Loucy (cell line): ENCODE measurements around the gene GORAB.

Experiments
- H2AFZ ChIP-seq: fragments of 200-600 bp; sonication (generic); 2 replicates; pipeline ENCODE4 v1.6.0; 2016; ENCODE audit warnings: antibody characterized with exemption, mild to moderate bottlenecking, low read length, moderate library complexity
- H3F3A ChIP-seq: fragments of 200-600 bp; 2 replicates; pipeline ENCODE4 v1.6.0; 2016; ENCODE audit warnings: antibody characterized with exemption, low read depth, mild to moderate bottlenecking
- H3K27me3 ChIP-seq: fragments of 200-600 bp; sonication (generic); 2 replicates; pipeline ENCODE4 v1.6.1; 2014; ENCODE audit warnings: low read length, mild to moderate bottlenecking; ENCODE audit not compliant: insufficient read depth, poor library complexity, severe bottlenecking
- H3K36me3 ChIP-seq: fragments of 200-600 bp; sonication (generic); 2 replicates; pipeline ENCODE4 v1.6.1; 2016; ENCODE audit warnings: low read length; ENCODE audit not compliant: insufficient read depth
- H3K4me1 ChIP-seq: fragments of 200-600 bp; sonication (generic); 2 replicates; pipeline ENCODE4 v1.5.1; 2014; ENCODE audit warnings: low read length, mild to moderate bottlenecking; ENCODE audit not compliant: insufficient read depth, poor library complexity, severe bottlenecking
- H3K4me2 ChIP-seq: fragments of 200-600 bp; sonication (generic); 2 replicates; pipeline ENCODE4 v1.6.0; 2014; ENCODE audit warnings: antibody characterized with exemption, low read length, low read depth, mild to moderate bottlenecking; ENCODE audit not compliant: poor library complexity, severe bottlenecking
- H3K4me3 ChIP-seq: fragments of 200-600 bp; sonication (generic); 2 replicates; pipeline ENCODE4 v1.5.1; 2014; ENCODE audit warnings: low read length, mild to moderate bottlenecking, mixed read lengths; ENCODE audit not compliant: poor library complexity, severe bottlenecking
- H3K79me2 ChIP-seq: fragments of 200-600 bp; sonication (generic); 2 replicates; pipeline ENCODE4 v1.6.1; 2014; ENCODE audit warnings: low read length; ENCODE audit not compliant: insufficient read depth
- H3K9ac ChIP-seq: fragments of 200-600 bp; sonication (generic); 2 replicates; pipeline ENCODE4 v1.6.0; 2014; ENCODE audit warnings: mild to moderate bottlenecking, low read depth, low read length, moderate library complexity; ENCODE audit not compliant: poor library complexity, severe bottlenecking
- H3K9me2 ChIP-seq: fragments of 200-600 bp; sonication (generic); replicated peaks from 2 replicates; pipeline ENCODE4 v1.6.1; 2016; ENCODE audit warnings: low read depth, low read length, mixed read lengths
- H3K9me3 ChIP-seq: fragments of 200-600 bp; sonication (generic); 2 replicates; pipeline ENCODE4 v1.6.1; 2014; ENCODE audit warnings: mild to moderate bottlenecking, antibody characterized with exemption, low read length, low read depth; ENCODE audit not compliant: insufficient read depth
- H4K20me1 ChIP-seq: fragments of 200-600 bp; sonication (generic); 2 replicates; pipeline ENCODE4 v1.6.0; 2014; ENCODE audit warnings: antibody characterized with exemption, low read length, mild to moderate bottlenecking; ENCODE audit not compliant: insufficient read depth, poor library complexity, severe bottlenecking
- EZH2phosphoT487 ChIP-seq: fragments of 200-600 bp; IDR thresholded peaks from 2 replicates; pipeline ENCODE4 v1.6.1; 2018; ENCODE audit warnings: antibody characterized with exemption, mild to moderate bottlenecking, moderate library complexity, borderline replicate concordance
- TF ChIP-seq, protein P1 (sequence below): fragments of 200-600 bp; sonication (generic); conservative IDR thresholded peaks from 2 replicates; pipeline ENCODE4 v1.5.1; 2014; ENCODE audit warnings: mild to moderate bottlenecking, antibody characterized with exemption, low read length

The GORAB gene

DNA sequence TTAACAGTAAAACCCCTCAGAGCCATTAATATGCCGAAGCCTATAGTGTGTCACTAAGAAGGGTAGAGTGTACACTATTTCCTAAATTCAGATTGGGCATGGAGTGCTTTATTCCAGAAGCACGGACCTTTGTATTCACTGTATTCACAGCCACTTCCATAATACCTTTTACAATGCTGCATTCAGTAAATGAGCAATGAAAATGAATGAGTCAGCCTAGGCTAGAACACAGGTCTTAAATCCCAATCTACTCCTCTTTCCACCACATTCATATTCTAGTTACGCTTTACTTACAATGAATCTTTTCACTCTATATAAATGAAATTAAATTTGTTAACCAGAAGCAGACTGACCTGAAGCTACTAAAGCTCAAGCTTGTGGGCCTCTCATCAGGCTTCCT is 13.0 kb upstream of the GORAB start:
- H3K9me3 ChIP-seq = no peaks in the 10 kb centered on the region
- H3K4me3 ChIP-seq = no peak overlapping the region
- TF ChIP-seq, protein P1, sequence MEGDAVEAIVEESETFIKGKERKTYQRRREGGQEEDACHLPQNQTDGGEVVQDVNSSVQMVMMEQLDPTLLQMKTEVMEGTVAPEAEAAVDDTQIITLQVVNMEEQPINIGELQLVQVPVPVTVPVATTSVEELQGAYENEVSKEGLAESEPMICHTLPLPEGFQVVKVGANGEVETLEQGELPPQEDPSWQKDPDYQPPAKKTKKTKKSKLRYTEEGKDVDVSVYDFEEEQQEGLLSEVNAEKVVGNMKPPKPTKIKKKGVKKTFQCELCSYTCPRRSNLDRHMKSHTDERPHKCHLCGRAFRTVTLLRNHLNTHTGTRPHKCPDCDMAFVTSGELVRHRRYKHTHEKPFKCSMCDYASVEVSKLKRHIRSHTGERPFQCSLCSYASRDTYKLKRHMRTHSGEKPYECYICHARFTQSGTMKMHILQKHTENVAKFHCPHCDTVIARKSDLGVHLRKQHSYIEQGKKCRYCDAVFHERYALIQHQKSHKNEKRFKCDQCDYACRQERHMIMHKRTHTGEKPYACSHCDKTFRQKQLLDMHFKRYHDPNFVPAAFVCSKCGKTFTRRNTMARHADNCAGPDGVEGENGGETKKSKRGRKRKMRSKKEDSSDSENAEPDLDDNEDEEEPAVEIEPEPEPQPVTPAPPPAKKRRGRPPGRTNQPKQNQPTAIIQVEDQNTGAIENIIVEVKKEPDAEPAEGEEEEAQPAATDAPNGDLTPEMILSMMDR = no peak
- no peak for TF ChIP-seq EZH2phosphoT487
- H3K79me2 ChIP-seq = no peaks in the 10 kb centered on the region
- H3K9me2 ChIP-seq = no peaks in the 10 kb centered on the region
- no peaks in the 10 kb centered on the region for H3K27me3 ChIP-seq
- no peaks in the 10 kb centered on the region for H4K20me1 ChIP-seq
- no peak overlapping the region for H2AFZ ChIP-seq
- H3K36me3 ChIP-seq = no peaks in the 10 kb centered on the region
- H3K9ac ChIP-seq = no peak overlapping the region
- no peaks in the 10 kb centered on the region for H3F3A ChIP-seq
- H3K4me1 ChIP-seq = no peaks in the 10 kb centered on the region
- no peak overlapping the region for H3K4me2 ChIP-seq

DNA sequence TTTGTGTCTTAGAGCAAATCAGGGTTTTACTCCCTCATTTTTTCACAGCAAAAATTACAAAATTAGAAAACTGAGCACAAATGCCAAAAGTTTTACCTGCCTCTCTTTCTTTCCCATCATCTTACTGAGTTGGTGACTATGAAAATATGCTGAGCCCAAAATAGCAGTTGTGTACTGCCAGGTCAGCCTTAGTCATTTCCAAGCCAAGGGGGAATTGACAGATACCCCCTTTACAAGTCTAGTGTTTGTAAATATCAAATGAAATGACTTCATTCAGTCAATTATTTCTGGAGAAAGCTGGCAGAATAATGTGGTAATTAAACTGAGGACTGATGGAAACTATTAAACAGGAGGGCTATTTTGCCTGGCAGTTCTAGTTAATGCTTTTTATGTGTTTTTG is 11.4 kb upstream of the GORAB start:
- H3K79me2 ChIP-seq = no peaks in the 10 kb centered on the region
- H3F3A ChIP-seq = no peaks in the 10 kb centered on the region
- no peaks in the 10 kb centered on the region for H3K9me2 ChIP-seq
- H4K20me1 ChIP-seq = no peaks in the 10 kb centered on the region
- H2AFZ ChIP-seq = 0 out of 2 replicates have a peak overlapping the region, but pooled peaks have one; percentile 2
- H3K36me3 ChIP-seq = no peaks in the 10 kb centered on the region
- H3K27me3 ChIP-seq = no peaks in the 10 kb centered on the region
- H3K4me3 ChIP-seq = no peak overlapping the region
- no peaks in the 10 kb centered on the region for H3K9me3 ChIP-seq
- no peak overlapping the region for H3K4me2 ChIP-seq
- no peaks in the 10 kb centered on the region for H3K4me1 ChIP-seq
- no peak overlapping the region for H3K9ac ChIP-seq
- no peak for TF ChIP-seq EZH2phosphoT487
- TF ChIP-seq, protein P1 = no peak

DNA sequence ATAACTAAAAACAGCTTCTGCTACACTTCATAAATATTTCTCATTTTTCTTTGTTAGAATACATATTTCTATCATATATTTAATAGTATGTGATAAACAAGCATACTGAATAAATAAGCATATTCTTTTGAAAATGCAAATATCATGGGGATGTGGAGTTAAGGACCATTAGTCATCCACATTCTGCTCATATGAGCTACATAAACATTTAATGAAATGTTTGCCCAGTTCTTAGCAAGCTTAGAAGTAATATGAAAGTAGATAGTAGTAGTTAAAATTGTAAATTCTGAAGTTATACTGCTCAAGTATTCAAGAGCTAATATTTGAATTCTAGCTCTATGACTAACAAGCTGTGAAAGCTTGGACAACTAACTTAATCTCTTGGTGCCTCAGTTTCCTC is 10.1 kb upstream of the GORAB start:
- H3K79me2 ChIP-seq = no peaks in the 10 kb centered on the region
- H4K20me1 ChIP-seq = no peaks in the 10 kb centered on the region
- H3F3A ChIP-seq = no peaks in the 10 kb centered on the region
- no peaks in the 10 kb centered on the region for H3K9me3 ChIP-seq
- no peaks in the 10 kb centered on the region for H3K27me3 ChIP-seq
- no peaks in the 10 kb centered on the region for H3K4me1 ChIP-seq
- H3K36me3 ChIP-seq = no peaks in the 10 kb centered on the region
- H3K9me2 ChIP-seq = no peaks in the 10 kb centered on the region
- H2AFZ ChIP-seq = no peak overlapping the region
- no peak overlapping the region for H3K4me3 ChIP-seq
- TF ChIP-seq EZH2phosphoT487 = no peak
- TF ChIP-seq, protein P1 = no peak
- H3K4me2 ChIP-seq = no peak overlapping the region
- no peak overlapping the region for H3K9ac ChIP-seq
